ENCODE measurements around the gene EPHA6.

DNA sequence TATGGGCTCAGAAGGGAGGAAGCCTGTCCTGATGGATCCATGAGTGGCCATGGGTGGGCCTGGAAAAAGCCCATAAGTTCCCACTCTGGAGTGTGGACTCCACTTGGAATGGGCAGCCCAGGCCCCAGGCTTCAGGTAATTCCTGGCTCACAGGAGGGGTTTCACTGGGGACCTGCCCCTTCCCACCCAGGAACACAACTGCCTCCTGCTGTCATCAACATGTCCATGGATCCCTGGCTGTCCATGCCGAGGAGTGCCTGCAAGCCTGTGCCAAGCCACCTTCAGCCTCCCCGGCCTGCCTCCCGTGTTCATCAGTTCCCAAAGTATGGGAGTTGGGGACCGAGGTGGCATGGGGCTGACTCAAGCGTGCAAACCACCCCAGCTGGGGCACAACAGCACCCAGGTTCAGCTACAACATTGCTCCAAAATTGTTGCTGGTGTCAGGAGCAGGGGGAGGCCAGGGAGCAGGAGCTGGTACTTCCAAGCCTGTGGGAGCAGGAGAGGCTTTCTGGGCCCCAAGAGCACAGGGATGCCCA is 479.3 kb downstream of the EPHA6 start:
- no peak for TF ChIP-seq EZH2 (IDR thresholded peaks at IDR 0.05)
- TF ChIP-seq, protein P1, sequence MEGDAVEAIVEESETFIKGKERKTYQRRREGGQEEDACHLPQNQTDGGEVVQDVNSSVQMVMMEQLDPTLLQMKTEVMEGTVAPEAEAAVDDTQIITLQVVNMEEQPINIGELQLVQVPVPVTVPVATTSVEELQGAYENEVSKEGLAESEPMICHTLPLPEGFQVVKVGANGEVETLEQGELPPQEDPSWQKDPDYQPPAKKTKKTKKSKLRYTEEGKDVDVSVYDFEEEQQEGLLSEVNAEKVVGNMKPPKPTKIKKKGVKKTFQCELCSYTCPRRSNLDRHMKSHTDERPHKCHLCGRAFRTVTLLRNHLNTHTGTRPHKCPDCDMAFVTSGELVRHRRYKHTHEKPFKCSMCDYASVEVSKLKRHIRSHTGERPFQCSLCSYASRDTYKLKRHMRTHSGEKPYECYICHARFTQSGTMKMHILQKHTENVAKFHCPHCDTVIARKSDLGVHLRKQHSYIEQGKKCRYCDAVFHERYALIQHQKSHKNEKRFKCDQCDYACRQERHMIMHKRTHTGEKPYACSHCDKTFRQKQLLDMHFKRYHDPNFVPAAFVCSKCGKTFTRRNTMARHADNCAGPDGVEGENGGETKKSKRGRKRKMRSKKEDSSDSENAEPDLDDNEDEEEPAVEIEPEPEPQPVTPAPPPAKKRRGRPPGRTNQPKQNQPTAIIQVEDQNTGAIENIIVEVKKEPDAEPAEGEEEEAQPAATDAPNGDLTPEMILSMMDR (IDR thresholded peaks at IDR 0.05), result no peak

Measured in neural progenitor cell (in vitro differentiated cells).